T-helper 17 cell (primary cell): ENCODE data around the gene TSC2. TPM values are rescaled to one million over a fixed set of nuclear protein-coding genes. Genes with fewer than 3 reads are reported as not detected.

Experiments
- total RNA-seq, 4 donors: library from RNA in 2 of 4; stranded (reverse) in 2 of 4; gene quantifications; one replicate each; pipeline ENCODE4 v1.2.3 and lab custom pipeline; 2022 to 2026

Gene TSC2
- total RNA-seq, 2 donors from 2014 or later: 123 TPM

Other genes starting within 250 kb of the TSC2 start
- 10 to 100 TPM; 35.8 to 37.9 TPM for gene HAGH, start 221.2 kb upstream of the TSC2 start, total RNA-seq
- gene FAHD1, start 220.8 kb upstream of the TSC2 start, total RNA-seq: 1 to 10 TPM; 6.1 to 7.9 TPM
- gene MEIOB, start 175.8 kb upstream of the TSC2 start, total RNA-seq: not detected
- not detected for gene HS3ST6, start 129.6 kb upstream of the TSC2 start, total RNA-seq
- gene MSRB1, start 104.8 kb upstream of the TSC2 start, total RNA-seq: 1 to 10 TPM; 3.8 to 4.9 TPM
- gene RPL3L, start 93.3 kb upstream of the TSC2 start, total RNA-seq: not detected
- gene NDUFB10, start 88.4 kb upstream of the TSC2 start, total RNA-seq: 10 to 100 TPM; 57.7 to 58.1 TPM
- 1,000 to 10,000 TPM; 3,200 to 3,361 TPM for gene RPS2, start 83.2 kb upstream of the TSC2 start, total RNA-seq
- gene RNF151, start 81.1 kb upstream of the TSC2 start, total RNA-seq: not detected
- 10 to 100 TPM; 19.5 to 20.8 TPM for gene TBL3, start 75.9 kb upstream of the TSC2 start, total RNA-seq
- under 1 TPM; 0.40 to 0.78 TPM for gene NOXO1, start 66.5 kb upstream of the TSC2 start, total RNA-seq
- 10 to 100 TPM; 16.2 to 22.1 TPM for gene GFER, start 63.8 kb upstream of the TSC2 start, total RNA-seq
- gene SYNGR3, start 58.0 kb upstream of the TSC2 start, total RNA-seq: 1 to 10 TPM; 7.3 to 8.1 TPM
- 10 to 100 TPM; 45.2 to 46.7 TPM for gene ZNF598, start 38.2 kb upstream of the TSC2 start, total RNA-seq
- 1 to 10 TPM in 1 of 2 donors, not detected in 1; 2.0 TPM for gene NPW, start 28.2 kb upstream of the TSC2 start, total RNA-seq
- 1 to 10 TPM; 2.2 to 3.9 TPM for gene NHERF2, start 21.1 kb upstream of the TSC2 start, total RNA-seq
- 1 to 10 TPM; 6.7 to 6.8 TPM for gene NTHL1, start 151 bp upstream of the TSC2 start, total RNA-seq
- gene PKD1, start 87.9 kb downstream of the TSC2 start, total RNA-seq: 10 to 100 TPM; 86.6 to 88.9 TPM
- under 1 TPM; 0.21 to 0.57 TPM for gene RAB26, start 100.6 kb downstream of the TSC2 start, total RNA-seq
- 10 to 100 TPM; 32.4 to 35.0 TPM for gene TRAF7, start 107.8 kb downstream of the TSC2 start, total RNA-seq
- under 1 TPM in 1 of 2 donors, not detected in 1; 0.05 TPM for gene CASKIN1, start 148.6 kb downstream of the TSC2 start, total RNA-seq
- gene MLST8, start 157.5 kb downstream of the TSC2 start, total RNA-seq: 10 to 100 TPM; 28.2 to 31.4 TPM
- gene BRICD5, start 162.9 kb downstream of the TSC2 start, total RNA-seq: 1 to 10 TPM; 2.6 to 4.0 TPM
- 1 to 10 TPM; 7.8 to 9.2 TPM for gene PGP, start 166.9 kb downstream of the TSC2 start, total RNA-seq
- 10 to 100 TPM; 32.0 to 33.6 TPM for gene E4F1, start 175.6 kb downstream of the TSC2 start, total RNA-seq
- gene DNASE1L2, start 188.5 kb downstream of the TSC2 start, total RNA-seq: under 1 TPM; 0.37 to 0.42 TPM
- gene ECI1, start 203.6 kb downstream of the TSC2 start, total RNA-seq: 10 to 100 TPM; 15.2 TPM
- 100 to 1,000 TPM; 204 to 224 TPM for gene RNPS1, start 220.1 kb downstream of the TSC2 start, total RNA-seq